ENCODE results near the gene ISG20.

The ISG20 gene

GRCh38 chr15:88696254-88696653, 57.4 kb downstream of the ISG20 start:
- TF ChIP-seq ZBTB48 (tag by site-specific recombination; IDR thresholded peaks at IDR 0.05) (no peak), ZNF391 (tag by site-specific recombination; IDR thresholded peaks at IDR 0.05; ENCODE audit: borderline replicate concordance, low read depth) (no peak), ZNF133 (tag by site-specific recombination; IDR thresholded peaks at IDR 0.05) (no peak), ZNF266 (tag by site-specific recombination; IDR thresholded peaks at IDR 0.05; ENCODE audit: low read depth) (no peak), FEZF1 (tag by site-specific recombination; IDR thresholded peaks at IDR 0.05) (no peak), ZSCAN23 (tag by site-specific recombination; IDR thresholded peaks at IDR 0.05) (no peak), TSHZ1 (tag by site-specific recombination; IDR thresholded peaks at IDR 0.05; ENCODE audit: borderline replicate concordance) (no peak), ZSCAN16 (tag by site-specific recombination; IDR thresholded peaks at IDR 0.05) (no peak), CTCF (tag by site-specific recombination; IDR thresholded peaks at IDR 0.05) (no peak), ZNF223 (tag by site-specific recombination; IDR thresholded peaks at IDR 0.05) (no peak), ZNF707 (tag by site-specific recombination; IDR thresholded peaks at IDR 0.05) (no peak)
- CTCF ChIA-PET = interaction anchor here (0.5 to 1.1 kb wide), 7 partner anchors 19 to 1350 kb away, joined by 3 to 5 read pairs (median 3); no protein-coding TSS in a partner anchor
- Histone ChIP-seq H3K4me3 (ENCODE audit: low read depth, low read length) (no peak overlapping the region), H3K4me1 (ENCODE audit: control insufficient read depth, insufficient read depth, low read length) (no peaks in the 10 kb centered on the region), H3K36me3 (ENCODE audit: control insufficient read depth in 2 of 2, insufficient read depth in 1 of 2, low read length in 2 of 2) (no peaks in the 10 kb centered on the region), H3K9me3 (ENCODE audit: control insufficient read depth, insufficient read depth, low read depth, low read length) (no peaks in the 10 kb centered on the region), H3K27ac (ENCODE audit: extremely low read depth, low read depth, low read length) (no peak overlapping the region)
- POLR2A ChIA-PET = no interaction called here

- Histone ChIP-seq H3K4me1 (ENCODE audit: control insufficient read depth, insufficient read depth, low read length) (no peaks in the 10 kb centered on the region), H3K4me3 (ENCODE audit: low read depth, low read length) (no peak overlapping the region), H3K27ac (ENCODE audit: extremely low read depth, low read depth, low read length) (no peak overlapping the region), H3K36me3 (ENCODE audit: control insufficient read depth in 2 of 2, insufficient read depth in 1 of 2, low read length in 2 of 2) (no peaks in the 10 kb centered on the region), H3K9me3 (ENCODE audit: control insufficient read depth, insufficient read depth, low read depth, low read length) (no peaks in the 10 kb centered on the region)
- POLR2A ChIA-PET = no interaction called here
- TF ChIP-seq BCL11B (tag by site-specific recombination; IDR thresholded peaks at IDR 0.05; ENCODE audit: low read depth) (no peak), ZNF10 (tag by site-specific recombination; IDR thresholded peaks at IDR 0.05) (no peak), ZBTB11 (tag by site-specific recombination; conservative IDR thresholded peaks at IDR 0.05; ENCODE audit: low read depth) (no peak)
- CTCF ChIA-PET = interaction anchor here (1.0 to 1.1 kb wide), 2 partner anchors 137 to 174 kb away, joined by 3 to 5 read pairs; no protein-coding TSS in a partner anchor
Observed at GRCh38 chr15:88697276-88697675, 58.5 kb downstream of the ISG20 start.
